Endothelial cell of umbilical vein (primary cell): ENCODE data around the gene ABLIM1. TPM values are rescaled to one million over a fixed set of nuclear protein-coding genes. Genes with fewer than 3 reads are reported as not detected.
A peak's percentile ranks its signal among the peaks of the same experiment; 100 is the strongest.

Experiments used
- BruUV-seq: library from RNA; stranded (reverse); fragments of 400-500 nt; replicated peaks from 2 replicates; lab custom pipeline; 2021; lab: Mats Ljungman, UMichigan
- CTCF ChIA-PET: fragments of 300-600, 350-600 bp; sonication (Branson Sonifier 250); formaldehyde crosslinking; loops from one replicate; lab custom pipeline; 2021; ENCODE audit warnings: antibody characterized with exemption, inconsistent platforms; lab: Charles Lee
- POLR2A ChIA-PET: fragments of 300-600, 350-600 bp; sonication (Branson Sonifier 250); formaldehyde crosslinking; loops from one replicate; lab custom pipeline; 2021; ENCODE audit warnings: antibody characterized with exemption, inconsistent platforms; lab: Charles Lee
- DNase-seq: peaks from one replicate; pipeline ENCODE4 v3.0.0-alpha.2; 2011; ENCODE audit warnings: low read depth, low spot score
- FAIRE-seq: peaks from 2 replicates; lab custom pipeline; 2011; peaks lifted over from hg19 to GRCh38; lab: Jason Lieb, UNC
- H2AFZ ChIP-seq: 2 replicates; pipeline ENCODE4 v1.6.0; 2012; ENCODE audit warnings: low read depth, low read length, control low read depth, inconsistent platforms
- H3K27ac ChIP-seq: 2 replicates; pipeline ENCODE4 v1.5.1; 2011; ENCODE audit warnings: low read depth, mild to moderate bottlenecking, control low read depth, low read length, moderate library complexity; ENCODE audit not compliant: insufficient read depth
- H3K27me3 ChIP-seq, 2 experiments: 2 replicates each; pipeline versions ENCODE4 v1.6.0 to v1.6.1; 2011; ENCODE audit warnings: low read length in 2 of 2, mixed read lengths in 1 of 2; ENCODE audit not compliant: control insufficient read depth in 2 of 2, insufficient read depth in 2 of 2
- H3K36me3 ChIP-seq, 2 experiments: 2 replicates in 1 of 2; 3 replicates in 1 of 2; pipeline ENCODE4 v1.5.1; 2011; ENCODE audit warnings: low read length in 2 of 2, mild to moderate bottlenecking in 1 of 2, moderate library complexity in 1 of 2; ENCODE audit not compliant: control insufficient read depth in 2 of 2, insufficient read depth in 2 of 2; ENCODE audit errors: extremely low read depth in 1 of 2
- H3K4me1 ChIP-seq: 3 replicates; pipeline ENCODE4 v1.5.1; 2011; ENCODE audit warnings: mild to moderate bottlenecking, low read length; ENCODE audit not compliant: control insufficient read depth, insufficient read depth; ENCODE audit errors: extremely low read depth
- H3K4me2 ChIP-seq: 2 replicates; pipeline ENCODE4 v1.6.1; 2011; ENCODE audit warnings: low read length, control low read depth, mixed read lengths; ENCODE audit not compliant: insufficient read depth
- H3K4me3 ChIP-seq, 3 experiments: fragments of 200-600 bp in 1 of 3; sonication (generic), shearing (Covaris generic) in 1 of 3; replicated peaks in 1 of 3; 2 replicates each; pipeline ENCODE4 v1.5.1; 2011 to 2016; ENCODE audit warnings: control low read depth in 3 of 3, low read length in 3 of 3, mild to moderate bottlenecking in 2 of 3, inconsistent platforms in 1 of 3, low read depth in 1 of 3, moderate library complexity in 1 of 3; ENCODE audit not compliant: insufficient read depth in 1 of 3
- H3K79me2 ChIP-seq: 2 replicates; pipeline ENCODE4 v1.6.0; 2012; ENCODE audit warnings: low read length, inconsistent platforms; ENCODE audit not compliant: control insufficient read depth, insufficient read depth
- H3K9ac ChIP-seq: replicated peaks from 2 replicates; pipeline ENCODE3; 2011; ENCODE audit warnings: low read length, control low read depth; ENCODE audit not compliant: insufficient read depth; ENCODE audit errors: extremely low read depth
- H3K9me1 ChIP-seq: replicated peaks from 3 replicates; pipeline ENCODE4 v1.6.0; 2011; ENCODE audit warnings: mild to moderate bottlenecking, low read length; ENCODE audit not compliant: control insufficient read depth, insufficient read depth; ENCODE audit errors: extremely low read depth
- H3K9me3 ChIP-seq: replicated peaks from 2 replicates; pipeline ENCODE4 v1.5.1; 2012; ENCODE audit warnings: low read length, inconsistent platforms; ENCODE audit not compliant: control insufficient read depth, insufficient read depth
- H4K20me1 ChIP-seq: replicated peaks from 2 replicates; pipeline ENCODE3; 2011; ENCODE audit warnings: mild to moderate bottlenecking, low read length; ENCODE audit not compliant: control insufficient read depth, insufficient read depth; ENCODE audit errors: extremely low read depth
- EZH2 ChIP-seq: IDR thresholded peaks from 2 replicates; pipeline ENCODE4 v1.6.1; 2012; ENCODE audit warnings: borderline replicate concordance, low read depth, mild to moderate bottlenecking, moderate library complexity, low read length, inconsistent platforms; ENCODE audit not compliant: severe bottlenecking
- FOS ChIP-seq: IDR thresholded peaks from 2 replicates; pipeline ENCODE4 v1.6.1; 2011; ENCODE audit warnings: mild to moderate bottlenecking, low read length, moderate library complexity, borderline replicate concordance; ENCODE audit not compliant: insufficient read depth
- GATA2 ChIP-seq: IDR thresholded peaks from 2 replicates; pipeline ENCODE4 v1.7.0; 2011; ENCODE audit warnings: low read depth, mild to moderate bottlenecking, moderate library complexity, mixed read lengths, low read length; ENCODE audit not compliant: insufficient read length, insufficient read depth
- JUN ChIP-seq: IDR thresholded peaks from 2 replicates; pipeline ENCODE4 v1.6.1; 2011; ENCODE audit warnings: borderline replicate concordance, low read depth; ENCODE audit not compliant: insufficient read length, insufficient read depth
- MYC ChIP-seq: IDR thresholded peaks from one replicate; pipeline ENCODE4 v1.6.1; 2011; ENCODE audit warnings: mild to moderate bottlenecking, low read depth, low read length
- POLR2A ChIP-seq: IDR thresholded peaks from 2 replicates; pipeline ENCODE4 v1.6.1; 2012; ENCODE audit warnings: low read depth, mild to moderate bottlenecking, control low read depth, low read length
- POLR2AphosphoS5 ChIP-seq: IDR thresholded peaks from 2 replicates; pipeline ENCODE4 v1.6.1; 2012; ENCODE audit warnings: low read depth, mild to moderate bottlenecking, control low read depth, low read length, moderate library complexity; ENCODE audit not compliant: insufficient read depth
- dilution Hi-C: fragments of 300-500 bp; cut with MboI; formaldehyde crosslinking; loops from one replicate; pipeline ENCODE4 v1.15.0; 2019; ENCODE audit warnings: low sequenced_read_pairs; ENCODE audit not compliant: extremely low pct_ligation_motif_present
- intact Hi-C: fragments of 100-400 bp; cut with micrococcal nuclease; formaldehyde crosslinking; loops from one replicate; pipeline ENCODE4 v1.10.0; 2022
- polyA plus RNA-seq, 4 experiments: library from polyadenylated mRNA; depleted of rRNA in 3 of 4; stranded (reverse) in 3 of 4; unstranded in 1 of 4; fragments of >200 nt; gene quantifications; 2 replicates each; pipeline versions ENCODE4 v1.2.1 to v1.2.3, GENCODE V29; 2011 to 2012; ENCODE audit warnings: missing spikeins in 1 of 4
- total RNA-seq: library from RNA; stranded (reverse); gene quantifications from 2 replicates; pipeline ENCODE4 v1.2.3, GENCODE V29; 2021
- TF ChIP-seq, protein P1 (sequence below), 2 donors: IDR thresholded peaks; 1 replicate in 1 of 2; 2 replicates in 1 of 2; pipeline ENCODE4 v1.5.1; 2011; ENCODE audit warnings: low read length in 2 of 2, mild to moderate bottlenecking in 2 of 2, moderate library complexity in 2 of 2, control low read depth in 1 of 2, inconsistent platforms in 1 of 2, low read depth in 1 of 2; ENCODE audit not compliant: insufficient read depth in 1 of 2; ENCODE audit errors: extremely low read depth in 1 of 2
- TF ChIP-seq, protein P2 (sequence below): IDR thresholded peaks from 2 replicates; pipeline ENCODE4 v1.6.1; 2011; ENCODE audit not compliant: insufficient read depth, insufficient read length

ABLIM1 gene
- total and polyA plus RNA-seq, 2 donors (not counting 3 experiments of a cell fraction or from before 2014, with no cell fraction given), result 128 to 235 TPM

DNA sequence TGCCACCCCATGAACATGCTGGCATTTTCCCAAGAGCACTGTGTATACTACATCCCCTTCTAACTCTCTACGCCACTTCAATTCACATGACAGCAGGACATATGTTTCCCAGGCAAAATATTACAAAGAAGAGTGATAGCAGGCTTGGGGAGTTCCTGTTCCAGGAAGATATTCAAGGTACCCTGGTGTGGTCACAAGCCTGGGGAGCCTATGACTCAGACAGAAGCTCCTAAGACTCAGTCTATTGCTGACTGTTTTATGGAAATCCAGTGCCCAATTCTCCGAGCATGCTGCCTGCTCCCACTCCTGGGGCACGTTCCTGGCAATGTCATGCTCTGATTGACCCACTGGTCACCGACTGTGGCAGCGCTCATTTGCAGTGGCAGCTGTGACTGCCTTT lies 23.5 kb upstream of the ABLIM1 start:
- no peaks in the 10 kb centered on the region for H3K9me3 ChIP-seq
- H2AFZ ChIP-seq, result peak overlapping the region; percentile 94
- H3K27ac ChIP-seq, result peak overlapping the region; percentile 46
- peak overlapping the region in 1 of 3 experiments; percentile 68 for H3K4me3 ChIP-seq
- peak overlapping the region; percentile 89 for H3K9ac ChIP-seq
- no peaks in the 10 kb centered on the region for H3K27me3 ChIP-seq
- no TSS peak for BruUV-seq
- no peaks in the 10 kb centered on the region for H3K9me1 ChIP-seq
- dilution Hi-C loops, result loop anchor here (25.0 kb wide), 1 partner anchor 119 kb away; no protein-coding TSS in a partner anchor
- intact Hi-C loops, result no loop called here
- peak overlapping the region; percentile 89 for H3K4me2 ChIP-seq
- TF ChIP-seq, protein P1, sequence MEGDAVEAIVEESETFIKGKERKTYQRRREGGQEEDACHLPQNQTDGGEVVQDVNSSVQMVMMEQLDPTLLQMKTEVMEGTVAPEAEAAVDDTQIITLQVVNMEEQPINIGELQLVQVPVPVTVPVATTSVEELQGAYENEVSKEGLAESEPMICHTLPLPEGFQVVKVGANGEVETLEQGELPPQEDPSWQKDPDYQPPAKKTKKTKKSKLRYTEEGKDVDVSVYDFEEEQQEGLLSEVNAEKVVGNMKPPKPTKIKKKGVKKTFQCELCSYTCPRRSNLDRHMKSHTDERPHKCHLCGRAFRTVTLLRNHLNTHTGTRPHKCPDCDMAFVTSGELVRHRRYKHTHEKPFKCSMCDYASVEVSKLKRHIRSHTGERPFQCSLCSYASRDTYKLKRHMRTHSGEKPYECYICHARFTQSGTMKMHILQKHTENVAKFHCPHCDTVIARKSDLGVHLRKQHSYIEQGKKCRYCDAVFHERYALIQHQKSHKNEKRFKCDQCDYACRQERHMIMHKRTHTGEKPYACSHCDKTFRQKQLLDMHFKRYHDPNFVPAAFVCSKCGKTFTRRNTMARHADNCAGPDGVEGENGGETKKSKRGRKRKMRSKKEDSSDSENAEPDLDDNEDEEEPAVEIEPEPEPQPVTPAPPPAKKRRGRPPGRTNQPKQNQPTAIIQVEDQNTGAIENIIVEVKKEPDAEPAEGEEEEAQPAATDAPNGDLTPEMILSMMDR (IDR thresholded peaks at IDR 0.05; ENCODE audit: extremely low read depth in 1 of 2, insufficient read depth in 1 of 2, low read depth in 1 of 2, low read length in 2 of 2), result no peak
- TF ChIP-seq EZH2, result no peak
- peak; percentile 63 for TF ChIP-seq FOS
- H3K79me2 ChIP-seq, result no peaks in the 10 kb centered on the region
- ChIA-PET CTCF (interaction anchor here (1.0 to 6.8 kb wide), 9 partner anchors 12 to 210 kb away, joined by 3 to 54 read pairs (median 4); no protein-coding TSS in a partner anchor), POLR2A (no interaction called here)
- DNase-seq (peak; percentile 71), FAIRE-seq (peak; percentile 76)
- H3K36me3 ChIP-seq, result no peaks in the 10 kb centered on the region
- peaks cover 45% of the 10 kb centered on the region for H3K4me1 ChIP-seq
- no peaks in the 10 kb centered on the region for H4K20me1 ChIP-seq

DNA sequence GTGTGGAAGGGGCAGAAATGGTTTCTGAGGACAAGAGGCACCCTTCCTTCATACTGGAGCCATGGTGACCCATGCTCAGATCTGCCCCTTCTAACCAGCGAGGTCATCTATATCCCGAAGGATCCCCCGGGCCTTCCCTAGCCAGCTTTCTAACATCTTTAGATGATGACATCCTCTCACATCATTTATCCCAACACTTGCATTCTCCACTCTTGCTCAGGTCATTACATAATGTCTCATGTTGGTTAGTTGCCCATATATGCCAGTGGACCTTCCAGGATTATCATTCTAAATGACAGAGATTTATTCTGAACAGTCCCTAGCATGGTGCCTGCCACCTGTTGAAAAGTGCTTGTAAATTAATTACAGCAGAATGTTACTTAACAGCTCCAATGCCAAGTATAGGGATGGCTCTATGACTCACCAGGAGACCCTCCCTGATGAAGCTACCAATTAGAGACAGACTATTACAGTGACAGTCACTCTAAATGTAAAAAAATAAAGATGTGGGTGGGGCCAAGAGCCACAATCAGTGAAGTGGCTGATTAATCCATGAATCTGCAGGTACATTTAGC lies 22.6 kb upstream of the ABLIM1 start:
- ChIA-PET POLR2A (no interaction called here), CTCF (interaction anchor here (0.7 to 6.8 kb wide), 3 partner anchors 11 to 36 kb away, joined by 3 to 54 read pairs (median 5); no protein-coding TSS in a partner anchor)
- no peaks in the 10 kb centered on the region for H3K27me3 ChIP-seq
- no peak overlapping the region for H3K4me3 ChIP-seq
- no peaks in the 10 kb centered on the region for H3K79me2 ChIP-seq
- DNase-seq (no peak), FAIRE-seq (no peak)
- H4K20me1 ChIP-seq, result no peaks in the 10 kb centered on the region
- peaks cover 42% of the 10 kb centered on the region for H3K4me1 ChIP-seq
- dilution Hi-C loops, result loop anchor here (25.0 kb wide), 1 partner anchor 118 kb away; no protein-coding TSS in a partner anchor
- H2AFZ ChIP-seq, result no peak overlapping the region
- BruUV-seq, result no TSS peak
- no peak overlapping the region for H3K9ac ChIP-seq
- no peak for TF ChIP-seq FOS
- TF ChIP-seq MYC, result no peak
- TF ChIP-seq GATA2, result no peak
- no peak for TF ChIP-seq EZH2
- TF ChIP-seq, protein P1 (IDR thresholded peaks at IDR 0.05; ENCODE audit: extremely low read depth in 1 of 2, insufficient read depth in 1 of 2, low read depth in 1 of 2, low read length in 2 of 2), result no peak
- no peak for TF ChIP-seq JUN
- TF ChIP-seq POLR2A, result no peak
- TF ChIP-seq POLR2AphosphoS5, result no peak
- TF ChIP-seq, protein P2, sequence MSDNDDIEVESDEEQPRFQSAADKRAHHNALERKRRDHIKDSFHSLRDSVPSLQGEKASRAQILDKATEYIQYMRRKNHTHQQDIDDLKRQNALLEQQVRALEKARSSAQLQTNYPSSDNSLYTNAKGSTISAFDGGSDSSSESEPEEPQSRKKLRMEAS, result no peak
- no peaks in the 10 kb centered on the region for H3K9me3 ChIP-seq
- H3K9me1 ChIP-seq, result no peaks in the 10 kb centered on the region
- no peak overlapping the region for H3K27ac ChIP-seq
- H3K4me2 ChIP-seq, result no peak overlapping the region
- intact Hi-C loops, result no loop called here
- H3K36me3 ChIP-seq, result peaks cover 0 to under 1% of the 10 kb centered on the region in 2 experiments
